ENCODE measurements around the gene EPB41L5. TPM values are rescaled to one million over a fixed set of nuclear protein-coding genes. Genes with fewer than 3 reads are reported as not detected.

EPB41L5 gene
- total RNA-seq, 1 donor from 2014 or later, result 1.8 TPM

DNA sequence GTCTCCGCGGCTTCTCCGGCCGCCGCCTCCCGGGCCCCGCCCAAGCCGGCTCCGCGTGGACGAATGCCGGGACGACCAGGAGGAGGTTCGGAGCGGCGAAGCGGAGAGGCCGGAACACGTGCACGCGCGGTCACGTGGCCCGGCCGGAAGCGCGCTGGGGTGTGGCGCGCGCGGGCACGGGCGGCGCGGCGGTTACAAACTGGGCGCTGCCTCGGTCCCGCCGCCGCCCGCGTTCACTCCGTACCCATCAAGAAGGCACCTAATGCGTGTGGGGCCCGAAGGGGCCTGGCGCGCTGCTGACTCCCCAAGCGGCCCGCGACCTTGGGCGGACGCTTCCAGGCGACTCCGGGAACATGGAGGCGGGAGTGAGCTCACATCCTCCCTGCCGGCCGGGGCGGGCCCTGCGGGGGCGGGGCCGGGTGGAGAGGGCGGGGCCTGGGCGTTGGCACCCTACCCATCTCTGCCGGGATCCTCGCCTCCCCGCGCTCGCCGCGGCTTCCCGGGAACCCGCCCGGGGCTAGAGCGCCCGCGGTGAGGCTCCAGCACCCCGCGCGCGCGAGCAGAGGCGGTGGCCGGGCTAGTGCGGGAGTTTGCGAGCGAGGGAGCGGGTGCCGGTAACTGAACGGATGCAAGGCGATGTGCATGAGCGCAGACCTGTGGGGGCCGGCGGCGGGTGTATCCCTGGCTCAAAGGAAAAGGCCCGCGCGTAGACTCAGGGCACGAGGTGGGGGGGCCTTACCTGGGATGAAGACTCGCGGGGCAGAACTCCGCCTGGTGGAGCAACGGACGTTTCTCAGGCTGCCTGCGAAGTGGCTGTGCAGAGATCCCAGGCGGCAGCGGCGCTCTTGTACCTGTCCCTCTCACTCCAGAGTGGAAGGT is 210.4 kb downstream of the EPB41L5 start, which contains the start of gene TMEM185B:
TSS of gene TMEM185B (minus strand) at position 367 of the 879 bp plus-strand sequence. CDS start 424 bp downstream, outside the sequence.
- intact Hi-C loops (cut with micrococcal nuclease), result loop anchor here (1.0 to 2.0 kb wide), 9 partner anchors 9 to 544 kb away; partner anchors contain the start of genes EPB41L5, PTPN4, RALB and TMEM177

DNA sequence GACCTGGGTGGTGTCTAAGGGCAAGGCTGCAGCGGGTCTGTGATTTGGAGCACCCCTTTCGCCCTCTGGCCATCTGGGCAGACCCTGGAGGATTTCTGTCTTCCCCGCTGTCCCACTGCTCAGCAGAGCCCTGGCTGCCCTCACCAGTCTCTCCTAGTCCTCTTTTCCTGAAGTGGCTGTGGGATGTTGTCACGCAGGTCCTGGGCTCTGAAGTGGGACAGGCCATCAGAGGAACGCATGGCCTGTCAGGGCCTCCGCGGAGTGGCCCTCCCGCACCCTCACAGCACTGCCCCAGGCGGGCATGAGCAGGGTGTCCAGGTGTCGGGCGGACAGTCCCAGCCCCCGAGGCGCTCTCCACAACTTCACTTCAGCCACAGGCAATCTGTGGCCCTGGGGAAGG is 211.4 kb downstream of the EPB41L5 start:
- intact Hi-C loops (cut with micrococcal nuclease), result loop anchor here (2.0 kb wide), 1 partner anchor 471 kb away; no protein-coding TSS in a partner anchor

DNA sequence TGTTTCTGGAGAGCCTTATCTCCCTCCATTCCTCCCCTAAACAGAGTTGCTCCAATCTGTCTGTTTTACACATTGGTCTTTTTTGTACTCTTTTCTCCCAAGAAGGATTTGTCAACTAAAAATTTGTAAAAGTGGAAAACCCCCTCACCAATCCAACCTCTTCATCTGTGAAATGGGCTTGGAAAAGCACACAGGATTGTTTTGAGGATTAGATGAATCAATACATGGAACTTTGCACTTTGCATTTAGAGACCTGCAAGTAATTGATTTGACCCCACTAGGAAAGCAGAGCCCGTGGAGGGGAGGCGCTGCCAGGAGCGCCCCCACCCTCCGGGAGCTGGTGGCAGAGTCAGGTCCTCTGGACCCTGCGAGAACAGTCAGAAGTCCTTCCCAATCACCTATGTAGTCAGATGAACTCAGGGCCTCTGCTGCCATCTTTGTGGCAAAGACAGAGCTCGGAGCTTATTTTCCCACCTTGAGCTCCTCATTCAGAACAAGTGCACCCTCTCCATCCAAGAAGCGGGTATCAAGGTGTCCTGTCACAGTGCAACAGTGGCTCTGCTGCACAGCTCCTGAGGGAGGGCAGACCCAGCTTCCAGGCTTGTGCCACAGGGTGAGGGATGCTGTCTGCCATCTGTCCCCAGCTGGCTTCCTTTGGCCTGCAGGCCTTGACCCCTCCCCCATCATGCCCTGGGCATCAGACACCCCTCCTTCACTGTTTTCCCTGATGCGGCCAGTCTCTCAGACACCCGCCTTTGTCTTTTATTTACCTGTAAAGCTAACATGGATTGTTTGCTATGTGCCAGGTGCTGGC is 212.1 kb downstream of the EPB41L5 start:
- intact Hi-C loops (cut with micrococcal nuclease), result loop anchor here (2.0 kb wide), 1 partner anchor 472 kb away; no protein-coding TSS in a partner anchor

- intact Hi-C loops (cut with micrococcal nuclease), result loop anchor here (2.0 kb wide), 1 partner anchor 473 kb away; no protein-coding TSS in a partner anchor
Measured at GRCh38 chr2:120225549-120226065, 212.7 kb downstream of the EPB41L5 start.

DNA sequence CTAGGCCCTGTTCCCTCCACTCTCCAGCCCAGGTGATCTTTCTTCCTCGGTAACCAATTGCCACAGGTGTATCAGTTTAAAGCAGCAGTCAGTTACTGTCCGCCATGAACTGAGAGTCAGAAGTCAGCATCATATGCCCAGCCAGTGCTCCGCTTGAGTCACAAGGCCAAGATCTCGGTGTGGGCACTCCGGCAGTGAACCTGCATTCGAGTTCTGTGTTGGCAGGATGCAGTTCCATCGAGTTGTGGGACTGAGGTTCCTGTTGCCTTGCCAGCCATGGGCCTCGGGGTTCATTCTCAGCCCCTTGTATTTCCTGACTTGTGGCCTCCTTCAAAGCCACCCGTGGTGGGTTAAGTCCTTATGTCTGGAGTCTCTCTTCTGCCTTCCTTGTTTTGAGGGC is 213.4 kb downstream of the EPB41L5 start:
- intact Hi-C loops (cut with micrococcal nuclease), result no loop called here

DNA sequence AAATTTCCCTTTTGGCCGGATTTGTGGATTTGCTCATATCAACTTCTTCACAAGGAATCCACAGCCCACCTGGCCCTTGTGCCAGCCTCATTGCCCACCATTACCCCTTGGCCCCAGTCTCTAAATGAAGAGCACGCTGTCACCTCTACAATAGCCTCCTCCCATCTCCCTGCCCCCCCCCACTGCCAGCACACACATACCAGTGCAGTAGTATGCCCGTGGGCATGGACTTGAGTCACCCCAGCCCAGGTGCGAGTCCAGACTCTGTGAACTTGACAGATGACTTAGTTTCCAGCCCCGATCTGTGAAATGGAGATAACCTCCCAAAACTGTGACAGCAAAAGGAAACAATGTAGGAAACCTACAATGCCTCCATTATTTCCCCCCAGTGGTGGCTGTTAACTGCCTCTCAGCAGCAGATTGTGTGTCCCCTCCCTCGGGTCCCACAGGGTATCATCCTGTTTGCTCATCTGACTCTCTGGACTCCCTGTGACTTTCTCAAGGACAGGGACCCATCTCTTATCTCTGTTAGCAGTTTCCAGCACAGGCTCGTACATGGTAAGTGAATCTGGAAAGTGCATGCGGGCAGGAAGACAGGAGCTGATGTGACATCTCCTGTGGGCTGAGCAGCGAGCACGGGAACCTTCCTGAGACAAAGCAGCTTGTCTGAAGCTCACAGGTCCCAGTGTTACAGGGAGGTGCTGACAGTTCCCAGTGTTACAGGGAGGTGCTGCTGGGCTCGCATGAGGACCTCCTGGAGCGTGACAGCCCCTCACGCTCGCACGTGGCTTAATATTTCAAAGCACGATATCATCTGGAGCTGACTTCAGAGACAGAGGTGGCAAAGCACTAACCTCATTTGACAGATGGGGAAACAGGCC is 214.5 kb downstream of the EPB41L5 start:
- intact Hi-C loops (cut with micrococcal nuclease), result no loop called here

GRCh38 chr2:120228503-120228902 is 215.6 kb downstream of the EPB41L5 start:
- intact Hi-C loops (cut with micrococcal nuclease), result no loop called here

Other genes with a start within 250 kb of the EPB41L5 start
- 38.1 and 41.5 TPM in 2 replicates for gene TMEM185B, start 210.3 kb downstream of the EPB41L5 start, total RNA-seq
- gene RALB, start 239.8 kb downstream of the EPB41L5 start, total RNA-seq, result 134 and 141 TPM in 2 replicates